Right ventricle myocardium superior (tissue), 1 donor: ENCODE results near the gene FBXL17. TPM values are rescaled to one million over a fixed set of nuclear protein-coding genes. Genes with fewer than 3 reads are reported as not detected.

ENCODE experiments used
- ATAC-seq: fragments of 200-7000 bp; cut with Tn5 transposase; one replicate; pipeline ENCODE4 v1.9.1; 2020; ENCODE audit warnings: mild to moderate bottlenecking; ENCODE audit not compliant: poor library complexity
- DNase-seq: peaks from one replicate; pipeline ENCODE4 v3.0.0-alpha.2; 2020
- intact Hi-C: fragments of 100-400 bp; cut with DNase I; formaldehyde crosslinking; loops from one replicate; pipeline ENCODE4 v1.11.2; 2022
- total RNA-seq: library from RNA; stranded (reverse); fragmentation: NEBNext Ultra II Directional; extraction: Animal tissue kit (Norgen Biotek cat#: 25700); gene quantifications from one replicate; pipeline ENCODE4 v1.2.1, GENCODE V29; 2021
- donor health status: DM: no; HTN: yes; CAD: no; lungs with severe emphysema.

The FBXL17 gene
- total RNA-seq, 1 donor from 2014 or later = 44.0 TPM

DNA sequence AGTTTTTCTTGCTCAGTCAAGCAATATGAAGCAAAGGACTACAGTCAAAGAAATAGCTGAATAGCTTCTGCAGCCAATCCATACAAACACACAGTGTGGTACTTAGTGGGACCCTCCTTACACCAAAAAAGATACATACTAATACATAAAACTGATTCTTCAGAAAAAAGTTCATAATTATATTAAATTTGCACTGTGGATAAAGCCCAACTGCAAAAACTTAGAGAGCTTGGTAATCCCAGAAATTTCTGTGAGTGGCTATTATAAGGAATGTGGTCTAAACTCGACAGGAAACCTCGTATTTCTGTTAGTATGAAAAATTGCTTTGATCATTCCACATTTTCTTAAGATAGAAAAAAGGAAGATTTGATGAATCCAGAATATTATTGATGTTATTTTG, 245.4 kb downstream of the FBXL17 start:
- intact Hi-C loops = no loop called here
- DNase-seq (no peak), ATAC-seq (no peak)

DNA sequence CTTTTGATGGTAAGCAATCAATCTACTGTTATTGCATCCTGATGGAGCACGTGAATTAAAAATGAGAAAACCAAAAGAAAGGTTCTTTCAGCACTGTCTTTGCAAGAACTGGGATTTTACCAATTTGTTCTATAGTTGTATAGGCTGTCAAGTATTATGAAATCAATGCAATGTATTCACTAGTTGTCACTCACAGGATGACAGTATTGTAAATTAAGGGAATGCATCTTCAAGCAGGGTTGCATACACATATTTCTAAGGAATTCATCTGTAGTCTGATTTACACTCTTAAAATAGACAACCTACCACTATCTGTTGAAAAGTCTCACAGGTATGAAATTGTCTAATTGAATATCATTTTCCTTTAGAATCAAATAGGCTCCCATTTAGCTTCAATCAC, 252.8 kb downstream of the FBXL17 start:
- intact Hi-C loops = no loop called here
- ATAC-seq (no peak), DNase-seq (no peak)

DNA sequence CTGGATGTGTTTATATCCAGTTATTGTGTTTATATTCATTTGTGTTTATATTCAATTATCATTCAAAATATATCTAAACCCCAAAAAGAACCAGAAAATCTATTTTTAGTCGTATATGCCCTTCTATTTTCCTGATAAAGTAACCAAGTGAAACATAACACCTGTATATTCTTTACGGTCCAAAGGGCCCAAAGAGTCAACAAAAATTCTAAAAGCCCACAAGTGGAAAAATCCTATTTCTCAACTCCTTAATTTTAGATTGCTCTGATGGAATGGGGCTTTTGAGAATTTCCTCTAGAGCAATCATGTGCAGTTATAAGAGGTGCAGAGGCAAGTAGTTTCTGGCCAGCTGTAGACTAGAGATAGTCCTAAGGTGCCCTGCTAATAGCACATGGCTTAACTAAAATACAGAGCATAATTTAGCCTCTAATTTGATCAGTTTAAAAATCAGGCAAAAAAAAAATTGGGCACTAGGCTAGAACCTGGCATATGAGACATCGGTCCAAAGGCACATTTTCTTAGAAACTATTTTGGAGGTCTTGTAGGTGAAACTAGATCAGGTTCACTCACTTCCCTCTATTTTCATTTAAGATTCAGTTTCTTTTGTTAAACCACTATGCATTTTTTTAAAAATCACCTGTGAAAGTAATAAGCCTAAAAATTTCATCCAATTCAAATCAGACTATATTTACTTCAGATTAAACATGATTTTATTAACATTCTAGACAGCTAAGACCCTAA, 256.0 kb downstream of the FBXL17 start:
- intact Hi-C loops = no loop called here
- ATAC-seq (no peak), DNase-seq (no peak)

DNA sequence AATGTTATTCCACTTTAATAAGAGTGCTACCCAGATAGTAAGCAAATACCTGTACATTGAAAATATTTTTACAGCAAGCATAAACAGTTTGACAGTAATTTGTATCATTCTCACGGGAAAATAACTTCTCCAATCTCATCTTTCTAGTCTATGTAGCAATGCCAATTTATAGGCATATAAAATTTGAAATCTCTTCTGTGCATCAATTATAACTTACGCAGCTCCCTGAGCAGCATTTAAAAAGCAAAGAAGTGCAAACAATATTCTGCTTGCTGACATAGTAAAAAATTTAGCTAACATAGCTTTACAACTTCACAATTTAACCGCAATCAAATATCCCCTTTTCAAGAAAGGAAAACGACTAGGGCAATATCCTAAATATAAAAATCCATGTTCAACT, 257.3 kb downstream of the FBXL17 start:
- DNase-seq (no peak), ATAC-seq (no peak)
- intact Hi-C loops = no loop called here

DNA sequence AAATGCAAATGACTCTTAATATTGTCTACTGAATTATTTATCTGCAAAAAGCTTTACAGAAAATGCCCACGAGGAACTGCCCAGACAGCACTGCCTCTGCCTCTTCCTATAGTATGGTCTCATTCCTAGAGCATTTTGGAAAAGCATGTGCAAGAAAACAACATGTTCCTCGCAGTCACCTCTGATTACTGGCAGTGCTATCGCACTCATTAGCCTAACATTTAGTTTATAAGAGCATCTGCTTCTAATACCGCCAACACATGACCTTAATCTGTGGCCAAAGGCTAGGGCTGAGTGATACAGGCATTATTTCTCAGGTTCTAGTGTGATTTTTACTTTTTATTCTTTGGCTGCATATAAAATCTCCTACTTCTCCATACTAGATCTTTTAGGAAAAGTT, 259.2 kb downstream of the FBXL17 start:
- intact Hi-C loops = no loop called here
- ATAC-seq (peak; percentile 83), DNase-seq (no peak)

DNA sequence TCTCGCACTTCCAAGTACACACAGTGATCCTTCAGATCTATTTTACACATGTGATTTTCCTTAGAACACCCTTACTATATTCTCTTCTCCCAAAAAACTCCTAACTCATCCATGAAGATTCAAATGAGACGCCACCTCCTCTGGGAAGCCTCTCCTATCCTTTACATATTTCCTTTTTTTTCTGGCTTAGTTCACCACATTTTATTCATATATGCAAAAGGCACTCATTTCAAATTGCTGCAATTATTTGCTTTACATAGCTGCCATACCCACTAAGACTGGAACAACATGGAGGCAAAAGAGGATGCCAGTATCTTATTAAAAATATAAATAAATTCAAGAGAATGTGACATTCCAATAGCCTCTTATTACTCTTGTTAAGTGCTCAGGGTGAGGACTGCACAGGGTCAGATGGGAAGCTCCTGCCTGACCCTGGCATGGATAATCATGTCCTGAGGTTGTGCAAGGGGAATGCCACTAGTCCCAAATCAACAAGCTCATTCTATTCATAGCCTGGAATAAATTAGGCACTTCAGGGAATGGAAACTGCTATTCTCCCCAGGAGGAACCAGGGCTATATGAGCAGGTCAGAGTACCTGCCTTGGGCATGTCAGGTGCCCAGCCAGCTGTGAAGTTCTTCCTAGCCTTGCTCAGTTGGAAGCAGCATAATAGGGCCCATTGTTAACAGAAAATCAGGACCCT, 262.9 kb downstream of the FBXL17 start:
- ATAC-seq (peak; percentile 77), DNase-seq (no peak)
- intact Hi-C loops = no loop called here

DNA sequence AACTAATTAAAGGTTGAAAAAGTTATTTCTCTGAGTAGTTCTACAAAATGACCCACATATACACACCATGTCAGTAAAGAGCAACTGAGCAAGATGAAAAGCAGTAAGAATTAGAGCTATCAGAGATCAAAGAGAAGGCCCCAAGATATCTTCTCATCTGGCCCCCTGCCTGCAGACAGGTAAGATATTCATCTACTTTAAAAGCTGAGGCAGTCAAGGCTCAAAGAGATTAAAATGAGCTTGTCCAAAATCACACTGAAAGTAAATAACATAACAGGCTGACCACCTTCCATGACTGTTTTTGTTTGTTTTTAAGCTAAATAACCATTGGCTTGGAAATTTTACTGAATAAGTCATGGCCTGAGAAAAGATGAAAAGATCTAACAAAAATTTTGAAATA, 266.2 kb downstream of the FBXL17 start:
- ATAC-seq (no peak), DNase-seq (no peak)
- intact Hi-C loops = no loop called here

DNA sequence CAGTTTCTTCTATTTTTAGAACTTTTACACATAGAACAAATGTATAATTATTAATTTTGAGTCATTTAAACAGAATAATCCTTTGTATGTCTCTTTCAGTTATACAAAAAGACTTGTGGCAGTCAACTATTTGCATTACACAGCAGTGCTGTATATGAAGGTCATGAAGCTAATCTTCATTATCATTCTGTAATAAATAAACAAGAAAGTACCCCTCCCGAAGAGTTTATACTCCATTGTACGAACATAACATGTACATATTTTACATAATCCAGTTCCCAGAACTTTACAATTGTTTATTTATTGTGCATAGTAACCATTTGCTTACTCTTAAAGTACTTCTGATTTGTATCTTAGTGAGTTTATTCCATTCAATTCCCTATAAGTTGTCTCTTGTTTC, 267.9 kb downstream of the FBXL17 start:
- DNase-seq = no peak
- intact Hi-C loops = no loop called here
- no peak for ATAC-seq

DNA sequence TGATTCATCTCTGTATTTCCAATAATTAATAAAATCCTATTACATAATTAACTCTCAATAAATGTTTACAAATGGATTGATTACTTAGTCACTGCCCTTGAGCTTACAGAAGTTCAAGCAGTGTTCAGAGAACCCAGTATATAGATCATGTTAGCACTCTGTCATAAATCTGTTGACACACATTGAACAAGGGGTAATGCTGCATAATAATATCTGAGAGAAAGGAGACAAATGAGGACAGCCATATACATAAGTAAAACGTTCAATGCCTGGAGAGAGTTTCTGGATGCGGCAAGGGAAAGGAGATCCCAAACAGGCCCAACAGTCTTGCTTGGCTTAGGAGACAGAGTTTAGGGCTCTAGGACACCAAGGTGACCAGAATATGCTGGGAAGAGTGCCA, 270.2 kb downstream of the FBXL17 start:
- intact Hi-C loops = no loop called here
- no peak for DNase-seq
- no peak for ATAC-seq

DNA sequence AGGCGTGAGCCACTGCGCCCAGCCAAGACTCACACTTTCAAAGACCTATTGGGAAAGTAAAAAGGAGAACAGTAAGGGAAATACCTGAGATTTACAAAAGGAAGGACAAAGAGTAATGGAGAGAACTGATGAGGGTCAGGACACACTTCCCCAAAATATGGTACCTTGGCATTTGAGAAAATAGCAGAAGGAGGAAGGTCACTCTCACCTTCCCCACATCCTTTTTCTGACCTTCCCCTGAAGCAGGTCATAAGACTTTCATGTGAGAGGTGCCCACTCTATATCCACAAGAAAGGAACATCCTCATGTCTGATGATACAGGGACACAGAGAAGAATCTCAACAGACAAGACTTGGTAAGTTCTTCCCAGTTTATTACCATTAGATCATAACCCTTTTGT, 272.8 kb downstream of the FBXL17 start:
- intact Hi-C loops = no loop called here
- ATAC-seq (no peak), DNase-seq (no peak)

DNA sequence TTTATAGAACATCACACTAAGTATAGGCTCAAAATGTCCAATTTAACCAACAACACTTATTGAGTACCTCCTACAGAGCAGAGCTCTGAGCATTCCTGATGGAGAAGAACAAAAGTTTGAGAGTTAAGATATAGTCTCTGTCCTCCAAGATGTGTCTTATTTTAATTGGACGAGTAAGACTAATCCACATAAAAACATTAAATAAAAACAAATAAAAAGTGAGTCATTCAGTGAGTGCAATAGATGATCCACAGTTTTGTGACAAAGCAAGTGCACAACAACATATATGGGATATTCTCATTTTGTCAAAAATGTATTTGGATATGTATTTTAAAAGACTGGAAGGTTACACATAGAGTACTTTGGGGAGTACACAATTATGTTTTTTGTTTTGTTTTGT, 277.4 kb downstream of the FBXL17 start:
- intact Hi-C loops = no loop called here
- ATAC-seq (no peak), DNase-seq (no peak)

DNA sequence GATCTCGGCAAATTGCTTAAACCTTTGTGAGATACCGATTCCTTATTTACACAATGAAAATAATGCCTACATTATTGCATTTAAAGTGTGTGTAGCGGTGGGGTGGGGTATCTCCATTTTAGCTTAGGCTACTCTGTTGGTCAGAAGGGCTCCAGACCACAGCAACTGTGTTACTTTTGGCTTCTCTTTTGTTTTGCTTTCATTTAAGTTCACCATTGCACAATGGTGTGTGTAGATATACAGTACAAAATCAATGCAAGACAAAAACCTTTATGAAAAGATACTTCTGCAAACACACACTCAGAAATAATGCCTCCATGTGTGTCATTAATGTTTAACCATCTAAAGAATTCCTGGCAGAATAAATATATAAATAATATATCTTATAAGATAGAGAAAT, 279.4 kb downstream of the FBXL17 start:
- no peak for ATAC-seq
- intact Hi-C loops = no loop called here
- no peak for DNase-seq

DNA sequence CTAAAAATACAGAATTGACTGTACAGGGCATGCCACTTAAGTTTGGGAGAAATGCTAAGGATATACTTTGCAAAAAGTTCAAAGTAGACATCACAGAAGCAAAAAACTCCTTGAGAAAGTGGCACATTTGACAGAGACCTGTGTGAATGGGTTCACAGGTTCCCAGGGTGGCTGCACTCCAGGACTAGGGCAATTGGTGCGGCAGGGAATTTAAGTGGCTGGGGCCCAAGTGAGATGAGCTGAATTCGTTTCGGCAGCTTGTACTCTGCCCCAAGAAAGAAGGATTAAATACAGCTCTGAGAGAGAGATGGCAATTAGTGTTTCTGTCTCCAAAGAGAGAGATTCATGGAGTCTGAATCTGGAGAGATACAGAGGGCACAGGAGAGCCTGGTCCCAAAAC, 280.1 kb downstream of the FBXL17 start:
- no peak for DNase-seq
- intact Hi-C loops = no loop called here
- ATAC-seq = peak; percentile 82

DNA sequence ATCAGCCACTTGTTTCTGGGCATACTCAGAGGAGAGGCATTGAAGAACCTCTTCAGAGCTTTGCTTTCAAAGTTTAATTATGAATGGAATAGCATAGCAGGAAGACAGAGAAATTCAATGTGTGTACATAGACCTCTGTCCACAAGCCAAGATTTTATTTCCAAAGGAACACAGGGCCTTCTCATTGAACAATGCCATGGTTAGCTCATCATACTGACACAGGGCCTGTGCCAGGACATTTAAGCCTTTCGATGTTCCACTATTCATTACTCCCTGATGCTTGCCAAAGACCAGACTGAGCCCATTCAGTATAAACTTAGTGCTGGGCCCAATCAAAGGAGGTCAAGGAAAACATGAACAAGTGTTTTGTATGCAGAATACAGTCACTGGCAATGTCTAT, 280.8 kb downstream of the FBXL17 start:
- ATAC-seq = peak; percentile 91
- intact Hi-C loops = no loop called here
- no peak for DNase-seq

DNA sequence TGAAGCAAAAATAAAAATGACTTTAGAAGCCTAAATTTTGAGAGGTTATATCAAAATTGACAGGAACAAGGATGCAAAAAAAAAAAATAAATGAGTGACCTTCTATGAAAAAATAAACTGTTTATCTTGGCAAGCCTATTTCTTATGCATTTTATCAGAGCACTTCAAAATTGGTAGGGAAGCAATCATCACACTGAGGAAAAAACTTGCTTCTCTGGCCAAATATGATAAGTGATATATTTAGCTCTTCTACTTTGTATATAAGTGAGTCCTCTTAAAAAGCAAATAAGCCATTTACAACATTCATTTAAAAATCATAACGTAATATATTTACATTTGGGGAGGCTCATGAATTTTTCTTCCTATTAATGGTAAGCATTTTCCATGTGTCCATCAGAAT, 287.1 kb downstream of the FBXL17 start:
- peak; percentile 74 for ATAC-seq
- DNase-seq = no peak
- intact Hi-C loops = no loop called here

DNA sequence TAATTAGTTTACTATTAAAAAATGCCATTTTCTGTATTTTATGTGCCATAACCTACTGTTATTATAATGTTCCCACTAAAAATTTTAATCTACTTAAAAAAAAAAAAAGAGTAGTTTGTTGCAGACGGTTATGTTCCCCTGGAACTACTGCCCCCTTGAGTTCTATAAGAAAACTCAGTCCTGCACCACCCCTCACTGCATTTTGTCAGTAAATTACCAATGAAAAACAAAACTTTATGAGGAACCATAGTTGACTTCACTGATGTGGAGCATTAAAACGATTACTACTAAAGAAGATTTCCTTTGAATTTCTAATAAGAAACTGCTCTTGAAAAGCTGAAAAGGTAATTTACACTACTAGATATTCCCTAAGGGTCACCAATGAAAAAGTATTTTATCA, 288.7 kb downstream of the FBXL17 start:
- ATAC-seq = no peak
- intact Hi-C loops = no loop called here
- no peak for DNase-seq

DNA sequence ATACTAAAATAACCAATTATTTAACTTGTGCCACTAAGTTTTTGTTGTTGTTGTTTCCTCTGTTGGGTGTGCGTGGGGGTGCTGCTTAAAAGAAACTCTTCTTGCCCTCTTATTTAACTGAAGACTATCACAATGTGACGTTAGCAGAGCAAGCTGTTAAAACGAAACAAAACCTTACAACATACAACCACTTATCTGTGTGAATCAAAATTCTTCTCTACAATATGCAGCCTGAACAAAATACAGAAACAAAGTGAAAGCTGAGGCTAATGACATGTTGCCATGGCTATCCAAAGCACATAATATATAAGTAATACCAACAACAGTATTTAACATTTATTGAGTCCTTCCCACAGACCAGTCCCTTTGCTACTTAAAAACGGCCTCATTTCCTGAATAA, 291.0 kb downstream of the FBXL17 start:
- no peak for DNase-seq
- no peak for ATAC-seq
- intact Hi-C loops = no loop called here

DNA sequence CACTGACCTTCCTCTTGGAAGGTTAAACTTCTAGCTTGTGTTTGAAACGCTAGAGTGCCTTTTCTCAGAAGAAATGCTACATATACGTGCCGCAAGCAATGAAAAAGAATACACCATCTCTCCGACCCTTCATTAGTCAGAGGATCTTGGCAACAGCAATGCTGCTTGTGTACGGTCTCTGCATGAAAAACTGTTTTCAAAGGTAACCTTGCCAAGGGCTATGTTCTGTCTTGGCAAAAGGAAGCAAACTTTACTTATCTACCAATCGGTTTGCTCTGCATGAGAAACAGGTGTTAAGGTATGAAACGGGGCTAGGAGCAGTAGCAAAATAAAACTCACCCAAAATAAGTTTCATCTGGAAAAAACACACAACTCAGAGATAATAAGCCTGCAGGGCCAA, 297.8 kb downstream of the FBXL17 start:
- no peak for DNase-seq
- no peak for ATAC-seq
- intact Hi-C loops = no loop called here

DNA sequence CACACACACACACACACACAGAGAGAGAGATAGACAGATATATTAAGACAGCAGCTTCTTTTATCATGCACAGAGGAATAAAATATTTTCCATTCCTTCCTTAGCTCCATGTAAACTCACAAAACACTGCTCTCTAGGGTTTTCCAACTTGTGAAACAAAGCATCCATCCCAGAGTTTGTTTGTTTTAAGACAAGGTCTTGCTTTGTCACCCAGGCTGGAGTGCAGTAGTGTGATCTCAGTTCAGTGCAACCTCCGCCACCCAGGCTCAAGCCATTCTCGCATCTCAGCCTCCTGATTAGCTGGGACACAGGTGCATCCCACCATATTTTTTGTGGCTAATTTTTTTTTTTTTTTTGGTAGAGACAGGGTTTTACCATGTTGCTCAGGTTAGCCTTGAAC, 298.7 kb downstream of the FBXL17 start:
- ATAC-seq (no peak), DNase-seq (no peak)
- intact Hi-C loops = no loop called here

DNA sequence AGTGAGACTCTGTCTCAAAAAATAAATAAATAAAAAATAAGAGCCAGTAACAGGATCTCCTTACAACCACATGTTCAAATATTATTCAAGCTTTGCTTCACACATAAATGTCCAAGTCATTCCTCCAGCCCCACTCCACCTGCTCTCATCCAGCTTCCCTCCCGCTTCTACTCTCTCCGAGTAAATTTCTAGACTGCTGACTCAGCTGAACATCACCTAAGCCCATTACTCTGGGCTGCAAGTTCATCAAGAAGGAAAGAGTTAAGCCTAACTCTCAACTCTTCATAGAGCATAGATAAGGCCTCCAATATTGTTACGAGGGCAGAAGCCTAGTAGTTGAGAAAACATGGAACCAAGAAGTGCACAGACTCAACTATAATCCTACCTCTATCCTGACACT, 300.2 kb downstream of the FBXL17 start:
- DNase-seq = no peak
- intact Hi-C loops = no loop called here
- no peak for ATAC-seq

DNA sequence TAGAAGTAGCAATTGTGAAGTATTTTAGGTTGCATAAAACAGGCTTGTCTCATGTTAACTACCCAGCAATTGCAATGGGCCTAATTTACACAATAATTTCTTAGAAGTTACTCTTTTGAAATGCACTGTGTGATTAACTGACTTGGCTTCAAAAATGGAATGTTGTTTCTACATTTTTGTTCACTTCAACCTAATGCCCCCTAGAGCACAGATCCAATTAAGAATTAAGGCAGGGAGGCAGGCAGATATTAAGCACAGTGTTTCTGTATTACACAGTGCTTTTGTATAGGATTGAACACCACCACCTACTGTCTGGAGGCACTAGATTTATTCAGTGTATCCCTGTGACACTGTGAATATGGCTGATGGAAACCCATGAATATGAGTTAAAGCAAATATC, 302.1 kb downstream of the FBXL17 start:
- intact Hi-C loops = no loop called here
- ATAC-seq (no peak), DNase-seq (no peak)
